IMR-90 (cell line): ENCODE data around the gene ZNF57. TPM values are rescaled to one million over a fixed set of nuclear protein-coding genes. Genes with fewer than 3 reads are reported as not detected.

Source experiments
- ATAC-seq: fragments of 200-7000 bp; cut with Tn5 transposase; 2 replicates; pipeline ENCODE4 v1.9.1; 2020; ENCODE audit warnings: low read depth, mild to moderate bottlenecking, moderate library complexity
- BruUV-seq: library from RNA; stranded (reverse); fragments of 400-500 nt; replicated peaks from 2 replicates; lab custom pipeline; 2021; lab: Mats Ljungman, UMichigan
- CTCF ChIA-PET: fragments of 300-600 bp; formaldehyde crosslinking; extraction: SDS; loops from one replicate; lab custom pipeline; 2021; ENCODE audit warnings: antibody characterized with exemption; lab: Yijun Ruan, JAX
- POLR2A ChIA-PET: fragments of 300-600 bp; sonication (Branson Sonifier 250); formaldehyde crosslinking; loops from one replicate; lab custom pipeline; 2022; ENCODE audit warnings: antibody characterized with exemption; ENCODE audit not compliant: unreplicated experiment; lab: Charles Lee
- DNase-seq: peaks from one replicate; pipeline ENCODE4 v3.0.0; 2013
- H2AFZ ChIP-seq: replicated peaks from 2 replicates; pipeline ENCODE3; 2013; ENCODE audit warnings: low read length, mild to moderate bottlenecking; ENCODE audit not compliant: poor library complexity
- H2AK5ac ChIP-seq: 2 replicates; pipeline ENCODE4 v1.6.1; 2013; ENCODE audit warnings: low read depth, low read length, inconsistent platforms
- H2AK9ac ChIP-seq: replicated peaks from 2 replicates; pipeline ENCODE3; 2013; ENCODE audit warnings: mild to moderate bottlenecking, low read depth, low read length, moderate library complexity; ENCODE audit not compliant: poor library complexity
- H2BK120ac ChIP-seq: 2 replicates; pipeline ENCODE4 v1.6.1; 2013; ENCODE audit warnings: low read depth, low read length, inconsistent platforms
- H2BK15ac ChIP-seq: 3 replicates; pipeline ENCODE4 v1.6.1; 2013; ENCODE audit warnings: low read depth, low read length, inconsistent platforms
- H2BK20ac ChIP-seq: 2 replicates; pipeline ENCODE4 v1.6.1; 2013; ENCODE audit warnings: low read depth, mild to moderate bottlenecking, inconsistent platforms, low read length, moderate library complexity
- H2BK5ac ChIP-seq: 2 replicates; pipeline ENCODE4 v1.6.1; 2013; ENCODE audit warnings: mild to moderate bottlenecking, low read depth, low read length, inconsistent platforms; ENCODE audit not compliant: poor library complexity, severe bottlenecking
- H3K14ac ChIP-seq: replicated peaks from 2 replicates; pipeline ENCODE4 v1.6.1; 2013; ENCODE audit warnings: low read depth, low read length, inconsistent platforms
- H3K18ac ChIP-seq: 2 replicates; pipeline ENCODE4 v1.6.1; 2013; ENCODE audit warnings: low read depth, low read length, control low read depth
- H3K23ac ChIP-seq: 2 replicates; pipeline ENCODE4 v1.6.1; 2013; ENCODE audit warnings: low read depth, low read length, inconsistent platforms
- H3K27ac ChIP-seq: 2 replicates; pipeline ENCODE4 v1.5.1; 2013; ENCODE audit warnings: mild to moderate bottlenecking, control low read depth, low read length; ENCODE audit not compliant: insufficient read depth
- H3K27me3 ChIP-seq: 2 replicates; pipeline ENCODE4 v1.6.1; 2013; ENCODE audit warnings: low read length; ENCODE audit not compliant: control insufficient read depth, insufficient read depth
- H3K36me3 ChIP-seq: 2 replicates; pipeline ENCODE4 v1.6.1; 2013; ENCODE audit warnings: low read length, mixed read lengths; ENCODE audit not compliant: control insufficient read depth, insufficient read depth
- H3K4ac ChIP-seq: 2 replicates; pipeline ENCODE4 v1.6.1; 2013; ENCODE audit warnings: low read depth, low read length, inconsistent platforms
- H3K4me1 ChIP-seq: 2 replicates; pipeline ENCODE4 v1.6.1; 2013; ENCODE audit warnings: low read length, mixed read lengths; ENCODE audit not compliant: control insufficient read depth, insufficient read depth
- H3K4me2 ChIP-seq: 2 replicates; pipeline ENCODE4 v1.6.1; 2013; ENCODE audit warnings: low read depth, mild to moderate bottlenecking, control low read depth, low read length, moderate library complexity
- H3K4me3 ChIP-seq: 2 replicates; pipeline ENCODE4 v1.5.1; 2013; ENCODE audit warnings: low read depth, mild to moderate bottlenecking, control low read depth, low read length, moderate library complexity; ENCODE audit not compliant: insufficient read depth
- H3K56ac ChIP-seq: 2 replicates; pipeline ENCODE4 v1.6.1; 2013; ENCODE audit warnings: low read length, inconsistent platforms; ENCODE audit not compliant: insufficient read depth; ENCODE audit errors: extremely low read depth
- H3K79me1 ChIP-seq, 2 experiments: 2 replicates each; pipeline ENCODE4 v1.6.1; 2013; ENCODE audit warnings: low read length in 2 of 2, inconsistent platforms in 1 of 2, low read depth in 1 of 2
- H3K9ac ChIP-seq: 2 replicates; pipeline ENCODE4 v1.6.1; 2013; ENCODE audit warnings: low read depth, low read length, control low read depth
- H3K9me1 ChIP-seq: 2 replicates; pipeline ENCODE4 v1.6.1; 2013; ENCODE audit warnings: low read length, inconsistent platforms; ENCODE audit not compliant: insufficient read depth
- H3K9me3 ChIP-seq: 2 replicates; pipeline ENCODE4 v1.6.1; 2013; ENCODE audit warnings: low read length; ENCODE audit not compliant: control insufficient read depth, insufficient read depth
- H4K20me1 ChIP-seq: 2 replicates; pipeline ENCODE4 v1.6.1; 2013; ENCODE audit warnings: low read length, inconsistent platforms; ENCODE audit not compliant: insufficient read depth
- H4K5ac ChIP-seq: 2 replicates; pipeline ENCODE4 v1.6.1; 2013; ENCODE audit warnings: mild to moderate bottlenecking, low read depth, low read length, control low read depth
- H4K8ac ChIP-seq, 2 experiments: 2 replicates each; pipeline ENCODE4 v1.6.1; 2013; ENCODE audit warnings: low read depth in 2 of 2, low read length in 2 of 2, control low read depth in 1 of 2, inconsistent platforms in 1 of 2
- H4K91ac ChIP-seq: 2 replicates; pipeline ENCODE4 v1.6.1; 2013; ENCODE audit warnings: low read depth, low read length, inconsistent platforms; ENCODE audit not compliant: insufficient read depth
- BHLHE40 ChIP-seq: fragments of 150-350 bp; IDR thresholded peaks from 2 replicates; pipeline ENCODE4 v1.6.1; 2016; ENCODE audit warnings: mild to moderate bottlenecking, low read depth, low read length
- CHD1 ChIP-seq: IDR thresholded peaks from 2 replicates; pipeline ENCODE4 v1.6.1; 2012; ENCODE audit warnings: low read depth, low read length, improper control_type of control experiment
- CTCF ChIP-seq: conservative IDR thresholded peaks from 2 replicates; pipeline ENCODE4 v1.5.1; 2012; ENCODE audit warnings: mild to moderate bottlenecking, low read depth, low read length, improper control_type of control experiment
- ELK1 ChIP-seq: fragments of 150-350 bp; IDR thresholded peaks from 2 replicates; pipeline ENCODE4 v1.6.1; 2016; ENCODE audit warnings: low read depth, mild to moderate bottlenecking, low read length, moderate library complexity, borderline replicate concordance
- FOS ChIP-seq: fragments of 150-350 bp; IDR thresholded peaks from 2 replicates; pipeline ENCODE4 v1.6.1; 2016; ENCODE audit warnings: low read depth, low read length
- MAFK ChIP-seq: IDR thresholded peaks from 2 replicates; pipeline ENCODE4 v1.6.1; 2012; ENCODE audit warnings: low read depth, low read length, improper control_type of control experiment
- MXI1 ChIP-seq: IDR thresholded peaks from 2 replicates; pipeline ENCODE4 v1.6.1; 2012; ENCODE audit warnings: low read depth, mild to moderate bottlenecking, low read length, moderate library complexity, borderline replicate concordance
- NFE2L2 ChIP-seq: fragments of 150-350 bp; IDR thresholded peaks from 2 replicates; pipeline ENCODE4 v1.6.1; 2016; ENCODE audit warnings: low read depth, mild to moderate bottlenecking, low read length
- POLR2A ChIP-seq: IDR thresholded peaks from 2 replicates; pipeline ENCODE4 v1.6.1; 2012; ENCODE audit warnings: mild to moderate bottlenecking, low read depth, low read length
- RAD21 ChIP-seq: IDR thresholded peaks from 2 replicates; pipeline ENCODE4 v1.6.1; 2012; ENCODE audit warnings: low read length, improper control_type of control experiment
- RCOR1 ChIP-seq: IDR thresholded peaks from 2 replicates; pipeline ENCODE4 v1.6.1; 2012; ENCODE audit warnings: mild to moderate bottlenecking, low read length, improper control_type of control experiment; ENCODE audit not compliant: insufficient replicate concordance
- RFX5 ChIP-seq: IDR thresholded peaks from 2 replicates; pipeline ENCODE4 v1.8.0; 2012; ENCODE audit warnings: low read depth, mild to moderate bottlenecking, low read length, moderate library complexity
- SMC3 ChIP-seq: fragments of 150-350 bp; IDR thresholded peaks from 2 replicates; pipeline ENCODE4 v1.6.1; 2016; ENCODE audit warnings: low read depth, mild to moderate bottlenecking, antibody characterized with exemption, low read length, moderate library complexity
- USF2 ChIP-seq: fragments of 150-350 bp; IDR thresholded peaks from 2 replicates; pipeline ENCODE4 v1.6.1; 2017; ENCODE audit warnings: mild to moderate bottlenecking, antibody characterized with exemption, low read length, low read depth
- WGBS, 2 experiments: methylation state at CpG; one replicate each; pipeline versions ENCODE4 v1.1.5 to v1.1.7; 2013; ENCODE audit warnings: missing lambda C conversion rate in 2 of 2; ENCODE audit not compliant: insufficient read length in 1 of 2; ENCODE audit errors: extremely low coverage in 2 of 2; 5-methylcytosine and 5-hydroxymethylcytosine counted together
- dilution Hi-C: fragments of 300-500 bp; cut with HindIII; formaldehyde crosslinking; loops from one replicate; pipeline ENCODE4 v1.14.3; 2018; ENCODE audit warnings: low sequenced_read_pairs; ENCODE audit not compliant: unreplicated experiment
- in situ Hi-C: fragments of 300-500 bp; cut with MboI; formaldehyde crosslinking; loops from 3 replicates; pipeline ENCODE4 v1.14.3; 2019; ENCODE audit warnings: low sequenced_read_pairs, inconsistent platforms, mixed read lengths
- intact Hi-C: fragments of 100-400 bp; cut with micrococcal nuclease; formaldehyde crosslinking; loops from 2 replicates; pipeline ENCODE4 v1.10.0; 2022
- polyA plus RNA-seq, 3 experiments: library from polyadenylated mRNA; depleted of rRNA; stranded (reverse); fragments of >200 nt; gene quantifications; 2 replicates each; pipeline ENCODE4 v1.2.3, GENCODE V29; 2012; ENCODE audit warnings: low replicate concordance in 1 of 3
- total RNA-seq: library from RNA; depleted of rRNA; stranded (reverse); fragments of >200 nt; gene quantifications from 2 replicates; pipeline ENCODE4 v1.2.3, GENCODE V29; 2012

The ZNF57 gene
- total and polyA plus RNA-seq, 2 of the 4 experiments (the other 2 are of a cell fraction): 2.2 to 8.6 TPM

GRCh38 chr19:2964874-2965273 is 64.1 kb downstream of the ZNF57 start:
- POLR2A ChIA-PET: no interaction called here
- H3K4ac ChIP-seq: no peak overlapping the region
- no TSS peak for BruUV-seq

More at GRCh38 chr19:2964874-2965273, 64.1 kb downstream of the ZNF57 start:
- no peak overlapping the region for H2BK20ac ChIP-seq
- no peak overlapping the region for H3K4me2 ChIP-seq
- H3K79me1 ChIP-seq: no peaks in the 10 kb centered on the region
- no peak overlapping the region for H2BK15ac ChIP-seq
- peaks cover under 1% of the 10 kb centered on the region; the same call in 1 of the 2 replicates for H3K27me3 ChIP-seq
- H4K5ac ChIP-seq: no peak overlapping the region
- H3K4me1 ChIP-seq: peaks cover 2% of the 10 kb centered on the region; the same call in 1 of the 2 replicates
- CTCF ChIA-PET: interaction anchor here (0.6 kb wide), 1 partner anchor 156 kb away, joined by 4 read pairs; no protein-coding TSS in a partner anchor
- H3K56ac ChIP-seq: no peak overlapping the region
- H3K4me3 ChIP-seq: no peak overlapping the region
- WGBS, 2 experiments: no CpG with 5 or more reads among the region's 5 CpGs
- TF ChIP-seq RAD21: no peak
- TF ChIP-seq USF2: no peak
- TF ChIP-seq FOS: no peak
- TF ChIP-seq SMC3: no peak
- no peak for TF ChIP-seq CHD1
- TF ChIP-seq CTCF: no peak
- TF ChIP-seq MAFK: no peak
- TF ChIP-seq POLR2A: no peak
- no peak for TF ChIP-seq NFE2L2
- TF ChIP-seq MXI1: no peak
- TF ChIP-seq RFX5: no peak
- TF ChIP-seq RCOR1: no peak
- no peak for TF ChIP-seq ELK1
- no peak for TF ChIP-seq BHLHE40
- H3K9me1 ChIP-seq: no peaks in the 10 kb centered on the region
- H2AK9ac ChIP-seq: no peak overlapping the region
- H3K36me3 ChIP-seq: no peaks in the 10 kb centered on the region
- intact Hi-C loops (no loop called here), dilution Hi-C loops (no loop called here), in situ Hi-C loops (loop anchor here (25.0 kb wide), 1 partner anchor 522 kb away; the partner anchor contains the start of genes SMIM24 and SMIM44)
- no peak overlapping the region for H2AFZ ChIP-seq
- no peak for ATAC-seq
- no peak overlapping the region for H3K18ac ChIP-seq
- H3K9me3 ChIP-seq: no peaks in the 10 kb centered on the region
- no peak overlapping the region for H2AK5ac ChIP-seq
- H4K91ac ChIP-seq: no peak overlapping the region
- H3K9ac ChIP-seq: no peak overlapping the region
- H3K27ac ChIP-seq: no peak overlapping the region
- no peak overlapping the region for H3K23ac ChIP-seq
- H2BK120ac ChIP-seq: no peak overlapping the region
- H3K14ac ChIP-seq: no peak overlapping the region
- H4K20me1 ChIP-seq: no peaks in the 10 kb centered on the region
- H4K8ac ChIP-seq: no peak overlapping the region
- no peak for DNase-seq
- no peak overlapping the region for H2BK5ac ChIP-seq
